Gastrocnemius medialis (tissue), 4 donors: ENCODE measurements around the gene CFD.

Source experiments
- POLR2A ChIP-seq, 2 donors: fragments of 450-650 bp; IDR thresholded peaks; one replicate each; pipeline ENCODE4 v1.6.1; 2017; ENCODE audit warnings: antibody characterized with exemption in 2 of 2, mild to moderate bottlenecking in 2 of 2, moderate library complexity in 2 of 2
- TF ChIP-seq, protein P1 (sequence below), 5 experiments: fragments of 450-650 bp in 3 of 5; fragments of 200-600 bp in 2 of 5; sonication (generic) in 2 of 5; IDR thresholded peaks in 4 of 5; conservative IDR thresholded peaks in 1 of 5; 1 replicate in 4 of 5; 2 replicates in 1 of 5; pipeline ENCODE4 v1.5.1; 2016 to 2019; ENCODE audit warnings: antibody characterized with exemption in 5 of 5, mild to moderate bottlenecking in 3 of 5, moderate library complexity in 3 of 5

DNA sequence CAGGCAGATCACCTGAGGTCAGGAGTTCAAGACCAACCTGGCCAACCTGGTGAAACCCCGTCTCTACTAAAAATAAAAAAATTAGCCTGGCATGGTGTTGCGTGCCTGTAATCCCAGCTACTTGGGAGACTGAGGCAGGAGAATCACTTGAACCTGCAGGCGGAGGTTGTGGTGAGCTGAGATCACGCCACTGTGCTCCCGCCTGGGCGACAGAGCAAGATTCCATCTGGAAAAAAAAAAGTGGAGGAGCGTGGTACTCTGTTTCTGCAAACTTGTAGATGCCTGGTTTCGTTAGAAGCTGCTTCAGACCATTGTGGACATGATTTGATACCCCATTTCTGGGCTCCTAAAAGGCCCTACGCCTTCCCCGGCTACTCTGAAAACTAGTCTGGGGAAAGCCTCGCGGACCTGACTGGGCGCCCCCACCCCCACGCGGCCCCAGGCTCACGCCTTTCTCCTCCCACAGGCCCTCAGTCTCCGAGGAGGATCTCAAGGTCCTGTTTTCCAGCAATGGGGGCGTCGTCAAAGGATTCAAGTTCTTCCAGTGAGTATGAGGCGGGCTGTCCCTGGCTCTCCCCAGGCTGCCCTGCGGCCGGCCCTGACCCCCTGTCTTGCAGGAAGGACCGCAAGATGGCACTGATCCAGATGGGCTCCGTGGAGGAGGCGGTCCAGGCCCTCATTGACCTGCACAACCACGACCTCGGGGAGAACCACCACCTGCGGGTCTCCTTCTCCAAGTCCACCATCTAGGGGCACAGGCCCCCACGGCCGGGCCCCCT, 49.2 kb upstream of the CFD start:
- TF ChIP-seq, protein P1, sequence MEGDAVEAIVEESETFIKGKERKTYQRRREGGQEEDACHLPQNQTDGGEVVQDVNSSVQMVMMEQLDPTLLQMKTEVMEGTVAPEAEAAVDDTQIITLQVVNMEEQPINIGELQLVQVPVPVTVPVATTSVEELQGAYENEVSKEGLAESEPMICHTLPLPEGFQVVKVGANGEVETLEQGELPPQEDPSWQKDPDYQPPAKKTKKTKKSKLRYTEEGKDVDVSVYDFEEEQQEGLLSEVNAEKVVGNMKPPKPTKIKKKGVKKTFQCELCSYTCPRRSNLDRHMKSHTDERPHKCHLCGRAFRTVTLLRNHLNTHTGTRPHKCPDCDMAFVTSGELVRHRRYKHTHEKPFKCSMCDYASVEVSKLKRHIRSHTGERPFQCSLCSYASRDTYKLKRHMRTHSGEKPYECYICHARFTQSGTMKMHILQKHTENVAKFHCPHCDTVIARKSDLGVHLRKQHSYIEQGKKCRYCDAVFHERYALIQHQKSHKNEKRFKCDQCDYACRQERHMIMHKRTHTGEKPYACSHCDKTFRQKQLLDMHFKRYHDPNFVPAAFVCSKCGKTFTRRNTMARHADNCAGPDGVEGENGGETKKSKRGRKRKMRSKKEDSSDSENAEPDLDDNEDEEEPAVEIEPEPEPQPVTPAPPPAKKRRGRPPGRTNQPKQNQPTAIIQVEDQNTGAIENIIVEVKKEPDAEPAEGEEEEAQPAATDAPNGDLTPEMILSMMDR (IDR thresholded peaks at IDR 0.05 in 4 of 5, conservative IDR thresholded peaks at IDR 0.05 in 1 of 5), result no peak
- no peak for TF ChIP-seq POLR2A (IDR thresholded peaks at IDR 0.05)
